NCI-H345 (cell line): ENCODE results near the gene DPP7.

ENCODE experiments used
- DNase-seq: peaks from one replicate; lab custom pipeline; 2025; lab: John Stamatoyannopoulos, UW

DPP7 gene

GRCh38 chr9:137086531-137087408 lies 27.8 kb downstream of the DPP7 start, which contains the start of gene MAN1B1:
TSS of gene MAN1B1 (plus strand) at chr9:137086985. CDS start at chr9:137087000, 15 bp downstream.
- DNase-seq: peak; percentile 99

GRCh38 chr9:137085920-137086530 lies 28.5 kb downstream of the DPP7 start:
- no peak for DNase-seq

GRCh38 chr9:137084526-137084925 lies 30.0 kb downstream of the DPP7 start:
- no peak for DNase-seq

- no peak for DNase-seq
Measured at GRCh38 chr9:137083394-137084004, 31.0 kb downstream of the DPP7 start.

- DNase-seq: no peak
Measured at GRCh38 chr9:137082925-137083290, 31.6 kb downstream of the DPP7 start.

GRCh38 chr9:137082222-137082924 lies 32.2 kb downstream of the DPP7 start:
- DNase-seq: no peak

GRCh38 chr9:137080260-137081122 lies 34.0 kb downstream of the DPP7 start:
- no peak for DNase-seq

GRCh38 chr9:137079401-137079787 lies 35.1 kb downstream of the DPP7 start:
- DNase-seq: no peak

GRCh38 chr9:137078701-137079400 lies 35.7 kb downstream of the DPP7 start:
- no peak for DNase-seq

GRCh38 chr9:137077758-137078693 lies 36.5 kb downstream of the DPP7 start:
- DNase-seq: no peak

- DNase-seq: peak; percentile 38
Measured at GRCh38 chr9:137077010-137077747, 37.4 kb downstream of the DPP7 start, which contains the start of gene UAP1L1. TSS of gene UAP1L1 (plus strand) at chr9:137077517. CDS start at chr9:137077533, 16 bp downstream.

GRCh38 chr9:137076636-137077009 lies 37.9 kb downstream of the DPP7 start:
- no peak for DNase-seq

GRCh38 chr9:137075275-137075775 lies 39.2 kb downstream of the DPP7 start:
- no peak for DNase-seq

GRCh38 chr9:137074657-137075274 lies 39.8 kb downstream of the DPP7 start:
- DNase-seq: no peak

GRCh38 chr9:137073992-137074399 lies 40.5 kb downstream of the DPP7 start:
- DNase-seq: no peak

GRCh38 chr9:137071282-137071681 lies 43.3 kb downstream of the DPP7 start:
- DNase-seq: no peak

GRCh38 chr9:137070906-137071275 lies 43.6 kb downstream of the DPP7 start:
- DNase-seq: peak; percentile 62
